Measurements from ENCODE around the gene RRAGD.

DNA sequence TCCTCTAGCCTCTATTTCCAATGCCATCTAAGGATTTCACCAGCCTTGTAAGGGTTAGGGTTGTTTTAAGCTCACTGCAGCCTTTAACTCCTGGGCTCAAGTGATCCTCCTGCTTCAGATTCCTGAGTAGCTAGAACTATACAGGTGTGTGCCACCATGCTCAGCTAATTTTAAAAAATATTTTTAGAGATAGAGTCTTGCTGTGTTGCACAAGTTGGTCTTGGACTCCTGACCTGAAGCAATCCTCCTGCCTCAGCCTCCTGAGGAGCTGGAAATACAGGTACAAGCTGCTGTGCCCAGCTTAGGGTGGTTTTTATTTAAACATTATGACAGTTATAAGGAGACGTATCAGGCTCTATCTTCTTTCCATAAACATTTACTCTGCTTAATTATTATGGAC, 47.4 kb upstream of the RRAGD start:
- TF ChIP-seq, protein P1, sequence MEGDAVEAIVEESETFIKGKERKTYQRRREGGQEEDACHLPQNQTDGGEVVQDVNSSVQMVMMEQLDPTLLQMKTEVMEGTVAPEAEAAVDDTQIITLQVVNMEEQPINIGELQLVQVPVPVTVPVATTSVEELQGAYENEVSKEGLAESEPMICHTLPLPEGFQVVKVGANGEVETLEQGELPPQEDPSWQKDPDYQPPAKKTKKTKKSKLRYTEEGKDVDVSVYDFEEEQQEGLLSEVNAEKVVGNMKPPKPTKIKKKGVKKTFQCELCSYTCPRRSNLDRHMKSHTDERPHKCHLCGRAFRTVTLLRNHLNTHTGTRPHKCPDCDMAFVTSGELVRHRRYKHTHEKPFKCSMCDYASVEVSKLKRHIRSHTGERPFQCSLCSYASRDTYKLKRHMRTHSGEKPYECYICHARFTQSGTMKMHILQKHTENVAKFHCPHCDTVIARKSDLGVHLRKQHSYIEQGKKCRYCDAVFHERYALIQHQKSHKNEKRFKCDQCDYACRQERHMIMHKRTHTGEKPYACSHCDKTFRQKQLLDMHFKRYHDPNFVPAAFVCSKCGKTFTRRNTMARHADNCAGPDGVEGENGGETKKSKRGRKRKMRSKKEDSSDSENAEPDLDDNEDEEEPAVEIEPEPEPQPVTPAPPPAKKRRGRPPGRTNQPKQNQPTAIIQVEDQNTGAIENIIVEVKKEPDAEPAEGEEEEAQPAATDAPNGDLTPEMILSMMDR (IDR thresholded peaks at IDR 0.05) = no peak
- TF ChIP-seq POLR2AphosphoS5 (IDR thresholded peaks at IDR 0.05; ENCODE audit: low read depth, low read length) = no peak
- no peak for TF ChIP-seq TCF7L2 (IDR thresholded peaks at IDR 0.05; ENCODE audit: low read depth, low read length)
- TF ChIP-seq, protein P2, sequence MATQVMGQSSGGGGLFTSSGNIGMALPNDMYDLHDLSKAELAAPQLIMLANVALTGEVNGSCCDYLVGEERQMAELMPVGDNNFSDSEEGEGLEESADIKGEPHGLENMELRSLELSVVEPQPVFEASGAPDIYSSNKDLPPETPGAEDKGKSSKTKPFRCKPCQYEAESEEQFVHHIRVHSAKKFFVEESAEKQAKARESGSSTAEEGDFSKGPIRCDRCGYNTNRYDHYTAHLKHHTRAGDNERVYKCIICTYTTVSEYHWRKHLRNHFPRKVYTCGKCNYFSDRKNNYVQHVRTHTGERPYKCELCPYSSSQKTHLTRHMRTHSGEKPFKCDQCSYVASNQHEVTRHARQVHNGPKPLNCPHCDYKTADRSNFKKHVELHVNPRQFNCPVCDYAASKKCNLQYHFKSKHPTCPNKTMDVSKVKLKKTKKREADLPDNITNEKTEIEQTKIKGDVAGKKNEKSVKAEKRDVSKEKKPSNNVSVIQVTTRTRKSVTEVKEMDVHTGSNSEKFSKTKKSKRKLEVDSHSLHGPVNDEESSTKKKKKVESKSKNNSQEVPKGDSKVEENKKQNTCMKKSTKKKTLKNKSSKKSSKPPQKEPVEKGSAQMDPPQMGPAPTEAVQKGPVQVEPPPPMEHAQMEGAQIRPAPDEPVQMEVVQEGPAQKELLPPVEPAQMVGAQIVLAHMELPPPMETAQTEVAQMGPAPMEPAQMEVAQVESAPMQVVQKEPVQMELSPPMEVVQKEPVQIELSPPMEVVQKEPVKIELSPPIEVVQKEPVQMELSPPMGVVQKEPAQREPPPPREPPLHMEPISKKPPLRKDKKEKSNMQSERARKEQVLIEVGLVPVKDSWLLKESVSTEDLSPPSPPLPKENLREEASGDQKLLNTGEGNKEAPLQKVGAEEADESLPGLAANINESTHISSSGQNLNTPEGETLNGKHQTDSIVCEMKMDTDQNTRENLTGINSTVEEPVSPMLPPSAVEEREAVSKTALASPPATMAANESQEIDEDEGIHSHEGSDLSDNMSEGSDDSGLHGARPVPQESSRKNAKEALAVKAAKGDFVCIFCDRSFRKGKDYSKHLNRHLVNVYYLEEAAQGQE (IDR thresholded peaks at IDR 0.05; ENCODE audit: insufficient read depth in 1 of 2, low read depth in 2 of 2, low read length in 1 of 2) = no peak

Data from Panc1 (cell line).